Measurements from ENCODE around the gene MROH2A. TPM values are rescaled to one million over a fixed set of nuclear protein-coding genes. Genes with fewer than 3 reads are reported as not detected.
"Not testable (repeated sequence)": the region's sequence is repeated elsewhere in the genome, so short reads cannot be mapped to it uniquely, and the experiment has no call there.

Gene MROH2A
- total and polyA plus RNA-seq, 4 donors = not detected

- DNase-seq (no peak), ATAC-seq (ENCODE audit: low FRiP score) (no peak)
- Histone ChIP-seq H3K27me3 (ENCODE audit: control insufficient read depth in 1 of 2, insufficient read depth in 2 of 2, low read length in 1 of 2) (peaks cover 0 to 2% of the 10 kb centered on the region in 2 donors), H3K4me1 (ENCODE audit: control insufficient read depth in 1 of 2, insufficient read depth in 2 of 2, low read length in 2 of 2) (no peaks in the 10 kb centered on the region), H3K4me3 (ENCODE audit: low read length in 2 of 2) (no peak overlapping the region), H3K36me3 (ENCODE audit: control insufficient read depth in 1 of 2, insufficient read depth in 2 of 2, low read length in 1 of 2) (no peaks in the 10 kb centered on the region), H3K9me3 (ENCODE audit: control insufficient read depth, low read length) (peaks cover 1% of the 10 kb centered on the region), H3K27ac (ENCODE audit: low read depth in 1 of 2, low read length in 2 of 2) (no peak overlapping the region)
- intact Hi-C loops (cut with DNase I) = no loop called here
- WGBS, 2 donors = 64 to 72% methylated on average over 4 of the region's 4 CpGs
Measured at GRCh38 chr2:233862261-233862768, 84.2 kb downstream of the MROH2A start.

GRCh38 chr2:233865838-233866237 is 87.7 kb downstream of the MROH2A start:
- no peak overlapping the region for H3K4me3 ChIP-seq (ENCODE audit: low read length in 2 of 2)
- ATAC-seq (ENCODE audit: low FRiP score) (no peak), DNase-seq (no peak)
- intact Hi-C loops (cut with DNase I) = no loop called here
- H3K27ac ChIP-seq (ENCODE audit: low read depth in 1 of 2, low read length in 2 of 2) = no peak overlapping the region
- peaks cover 0 to 2% of the 10 kb centered on the region in 2 donors for H3K27me3 ChIP-seq (ENCODE audit: control insufficient read depth in 1 of 2, insufficient read depth in 2 of 2, low read length in 1 of 2)
- 93 to 96% methylated on average over 3 of the region's 3 CpGs for WGBS, 2 donors
- no peaks in the 10 kb centered on the region for H3K9me3 ChIP-seq (ENCODE audit: control insufficient read depth, low read length)
- no peaks in the 10 kb centered on the region for H3K36me3 ChIP-seq (ENCODE audit: control insufficient read depth in 1 of 2, insufficient read depth in 2 of 2, low read length in 1 of 2)
- no peaks in the 10 kb centered on the region for H3K4me1 ChIP-seq (ENCODE audit: control insufficient read depth in 1 of 2, insufficient read depth in 2 of 2, low read length in 2 of 2)

DNA sequence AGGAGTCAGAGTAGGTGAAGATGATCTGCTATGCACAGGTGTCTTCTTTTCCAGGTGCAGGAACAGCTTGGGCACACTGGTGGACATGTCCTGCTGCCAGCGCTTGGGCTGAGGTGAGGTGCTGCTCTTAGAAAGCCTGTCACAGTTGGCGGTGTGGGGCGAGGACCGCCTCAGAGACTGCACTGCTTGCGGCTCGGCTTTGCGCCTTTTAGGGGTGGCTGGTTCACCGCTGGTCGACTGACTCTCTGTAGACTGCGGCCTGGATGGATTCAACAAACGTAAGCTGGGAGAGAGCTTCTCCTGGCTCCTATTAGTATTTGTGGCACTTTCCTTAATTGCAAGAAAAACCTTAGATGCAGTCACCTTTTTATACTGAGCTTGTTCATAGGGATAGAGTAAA is 88.3 kb downstream of the MROH2A start:
- WGBS, 2 donors = 98% methylated on average over 11 of the region's 11 CpGs
- Histone ChIP-seq H3K36me3 (ENCODE audit: control insufficient read depth in 1 of 2, insufficient read depth in 2 of 2, low read length in 1 of 2) (no peaks in the 10 kb centered on the region), H3K27ac (ENCODE audit: low read depth in 1 of 2, low read length in 2 of 2) (no peak overlapping the region), H3K9me3 (ENCODE audit: control insufficient read depth, low read length) (no peaks in the 10 kb centered on the region), H3K4me1 (ENCODE audit: control insufficient read depth in 1 of 2, insufficient read depth in 2 of 2, low read length in 2 of 2) (no peaks in the 10 kb centered on the region), H3K4me3 (ENCODE audit: low read length in 2 of 2) (no peak overlapping the region), H3K27me3 (ENCODE audit: control insufficient read depth in 1 of 2, insufficient read depth in 2 of 2, low read length in 1 of 2) (peaks cover 0 to 2% of the 10 kb centered on the region in 2 donors)
- no peak for DNase-seq
- intact Hi-C loops (cut with DNase I) = no loop called here
- ATAC-seq (ENCODE audit: low FRiP score) = no peak

DNA sequence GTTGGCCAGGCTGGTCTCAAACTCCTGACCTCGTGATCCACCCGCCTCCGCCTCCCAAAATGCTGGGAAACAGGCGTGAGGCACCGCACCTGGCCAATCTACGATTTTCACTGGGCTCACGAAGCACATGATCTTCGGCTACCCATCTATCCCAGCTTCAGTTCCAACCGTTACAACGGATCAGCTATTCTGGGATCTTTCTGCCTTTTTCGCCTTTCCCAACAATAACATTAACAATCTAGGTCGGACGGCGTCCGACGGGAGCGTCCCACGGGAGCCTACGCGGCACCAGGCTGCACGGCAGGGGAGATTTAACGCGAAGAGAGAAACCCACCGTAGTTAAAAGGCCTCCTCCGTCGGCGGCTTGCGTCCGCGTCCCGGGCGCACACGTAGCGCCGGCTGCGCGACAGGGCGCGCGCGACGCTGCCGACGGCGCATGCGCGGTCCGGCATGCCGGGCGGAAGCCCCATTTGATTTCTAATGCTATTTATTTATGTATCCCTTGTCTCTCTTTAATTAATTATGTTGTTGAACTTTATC is 89.9 kb downstream of the MROH2A start, which contains the start of gene MSL3B:
Gene MSL3B, minus strand, starts transcription at position 394 of the 540 bp plus-strand sequence.
- Histone ChIP-seq H3K27me3 (ENCODE audit: control insufficient read depth in 1 of 2, insufficient read depth in 2 of 2, low read length in 1 of 2) (no peaks in the 10 kb centered on the region), H3K36me3 (ENCODE audit: control insufficient read depth in 1 of 2, insufficient read depth in 2 of 2, low read length in 1 of 2) (no peaks in the 10 kb centered on the region), H3K4me1 (ENCODE audit: control insufficient read depth in 1 of 2, insufficient read depth in 2 of 2, low read length in 2 of 2) (no peaks in the 10 kb centered on the region), H3K27ac (ENCODE audit: low read depth in 1 of 2, low read length in 2 of 2) (no peak within 1 kb of the TSS), H3K4me3 (ENCODE audit: low read length in 2 of 2) (peak within 1 kb of the TSS; percentile 31 to 42), H3K9me3 (ENCODE audit: control insufficient read depth, low read length) (no peaks in the 10 kb centered on the region)
- DNase-seq = no peak
- ATAC-seq (ENCODE audit: low FRiP score) = no peak
- 9 to 10% methylated on average over 50 of the region's 50 CpGs for WGBS, 2 donors
- intact Hi-C loops (cut with DNase I) = no loop called here

GRCh38 chr2:233871432-233871831 is 93.3 kb downstream of the MROH2A start:
- intact Hi-C loops (cut with DNase I) = no loop called here
- ATAC-seq (ENCODE audit: low FRiP score) = no peak
- DNase-seq = no peak
- 64 to 65% methylated on average over 4 of the region's 4 CpGs for WGBS, 2 donors
- Histone ChIP-seq H3K4me3 (ENCODE audit: low read length in 2 of 2) (no peak overlapping the region), H3K9me3 (ENCODE audit: control insufficient read depth, low read length) (no peaks in the 10 kb centered on the region), H3K36me3 (ENCODE audit: control insufficient read depth in 1 of 2, insufficient read depth in 2 of 2, low read length in 1 of 2) (no peaks in the 10 kb centered on the region), H3K4me1 (ENCODE audit: control insufficient read depth in 1 of 2, insufficient read depth in 2 of 2, low read length in 2 of 2) (no peaks in the 10 kb centered on the region), H3K27me3 (ENCODE audit: control insufficient read depth in 1 of 2, insufficient read depth in 2 of 2, low read length in 1 of 2) (no peaks in the 10 kb centered on the region), H3K27ac (ENCODE audit: low read depth in 1 of 2, low read length in 2 of 2) (no peak overlapping the region)

- H3K27me3 ChIP-seq (ENCODE audit: control insufficient read depth in 1 of 2, insufficient read depth in 2 of 2, low read length in 1 of 2); intact Hi-C loops (cut with DNase I); H3K9me3 ChIP-seq (ENCODE audit: control insufficient read depth, low read length); DNase-seq; H3K4me1 ChIP-seq (ENCODE audit: control insufficient read depth in 1 of 2, insufficient read depth in 2 of 2, low read length in 2 of 2); H3K4me3 ChIP-seq (ENCODE audit: low read length in 2 of 2); H3K27ac ChIP-seq (ENCODE audit: low read depth in 1 of 2, low read length in 2 of 2); ATAC-seq (ENCODE audit: low FRiP score); H3K36me3 ChIP-seq (ENCODE audit: control insufficient read depth in 1 of 2, insufficient read depth in 2 of 2, low read length in 1 of 2): not testable (repeated sequence)
- 34 to 43% methylated on average over 2 of the region's 2 CpGs for WGBS, 2 donors
Measured at GRCh38 chr2:233872125-233872524, 94.0 kb downstream of the MROH2A start.

DNA sequence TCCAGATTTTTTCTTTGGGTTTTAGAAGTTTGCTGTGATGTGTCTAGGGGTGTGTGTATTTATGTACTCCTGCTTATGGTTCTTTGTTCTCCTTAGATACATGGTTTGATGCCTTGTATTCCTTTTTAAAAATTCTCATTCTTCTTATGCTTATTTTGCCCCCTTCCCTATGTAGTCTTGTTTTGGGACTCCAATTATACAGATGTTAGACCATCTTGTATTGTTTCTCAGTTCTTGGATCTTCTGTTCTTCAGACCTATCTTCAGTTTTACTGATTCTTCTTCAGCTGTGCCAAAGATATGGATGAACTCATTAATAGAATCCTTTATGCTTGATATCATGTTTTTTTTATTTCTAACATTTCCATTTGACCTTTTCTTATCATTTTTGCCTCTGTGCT is 104.2 kb downstream of the MROH2A start:
- Histone ChIP-seq H3K36me3 (ENCODE audit: control insufficient read depth in 1 of 2, insufficient read depth in 2 of 2, low read length in 1 of 2) (no peaks in the 10 kb centered on the region), H3K27ac (ENCODE audit: low read depth in 1 of 2, low read length in 2 of 2) (no peak overlapping the region), H3K4me3 (ENCODE audit: low read length in 2 of 2) (no peak overlapping the region), H3K9me3 (ENCODE audit: control insufficient read depth, low read length) (no peaks in the 10 kb centered on the region), H3K27me3 (ENCODE audit: control insufficient read depth in 1 of 2, insufficient read depth in 2 of 2, low read length in 1 of 2) (no peaks in the 10 kb centered on the region), H3K4me1 (ENCODE audit: control insufficient read depth in 1 of 2, insufficient read depth in 2 of 2, low read length in 2 of 2) (no peaks in the 10 kb centered on the region)
- intact Hi-C loops (cut with DNase I) = no loop called here
- no peak for DNase-seq
- ATAC-seq (ENCODE audit: low FRiP score) = no peak

Other genes starting within 250 kb of the MROH2A start
- gene USP40, start 211.5 kb upstream of the MROH2A start, total RNA-seq = 10 to 100 TPM; 28.4 to 52.6 TPM
- 10 to 100 TPM; 11.4 to 31.5 TPM for gene USP40, start 211.5 kb upstream of the MROH2A start, polyA plus RNA-seq
- gene UGT1A8, start 160.7 kb upstream of the MROH2A start, total RNA-seq = not detected
- 1 to 10 TPM in 1 of 2 donors, not detected in 1; 1.0 TPM for gene UGT1A8, start 160.7 kb upstream of the MROH2A start, polyA plus RNA-seq
- not detected for gene UGT1A10, start 141.9 kb upstream of the MROH2A start, total RNA-seq
- gene UGT1A10, start 141.9 kb upstream of the MROH2A start, polyA plus RNA-seq = under 1 TPM in 1 of 2 donors, not detected in 1; 0.38 TPM
- gene UGT1A9, start 106.4 kb upstream of the MROH2A start, total RNA-seq = not detected
- gene UGT1A9, start 106.4 kb upstream of the MROH2A start, polyA plus RNA-seq = not detected
- gene UGT1A7, start 96.4 kb upstream of the MROH2A start, total RNA-seq = not detected
- 1 to 10 TPM in 1 of 2 donors, under 1 TPM in 1; 0.05 to 1.8 TPM for gene UGT1A7, start 96.4 kb upstream of the MROH2A start, polyA plus RNA-seq
- gene UGT1A6, start 85.4 kb upstream of the MROH2A start, total RNA-seq = not detected
- gene UGT1A6, start 85.4 kb upstream of the MROH2A start, polyA plus RNA-seq = under 1 TPM in 1 of 2 donors, not detected in 1; 0.33 TPM
- gene UGT1A5, start 65.4 kb upstream of the MROH2A start, total RNA-seq = not detected
- not detected for gene UGT1A5, start 65.4 kb upstream of the MROH2A start, polyA plus RNA-seq
- gene UGT1A4, start 59.6 kb upstream of the MROH2A start, total RNA-seq = not detected
- gene UGT1A4, start 59.6 kb upstream of the MROH2A start, polyA plus RNA-seq = not detected
- gene UGT1A3, start 49.3 kb upstream of the MROH2A start, total RNA-seq = not detected
- not detected for gene UGT1A3, start 49.3 kb upstream of the MROH2A start, polyA plus RNA-seq
- gene UGT1A1, start 18.1 kb upstream of the MROH2A start, total RNA-seq = not detected
- under 1 TPM in 1 of 2 donors, not detected in 1; 0.25 TPM for gene UGT1A1, start 18.1 kb upstream of the MROH2A start, polyA plus RNA-seq
- 1 to 10 TPM; 1.1 TPM for gene HJURP, start 76.2 kb downstream of the MROH2A start, total RNA-seq
- gene HJURP, start 76.2 kb downstream of the MROH2A start, polyA plus RNA-seq = not detected
- not detected for gene TRPM8, start 139.0 kb downstream of the MROH2A start, total RNA-seq
- gene TRPM8, start 139.0 kb downstream of the MROH2A start, polyA plus RNA-seq = not detected